ENCODE measurements around the gene DHX57.
"Not testable (repeated sequence)": the region's sequence is repeated elsewhere in the genome, so short reads cannot be mapped to it uniquely, and the experiment has no call there.

The DHX57 gene

GRCh38 chr2:38866773-38867443 is 8.8 kb downstream of the DHX57 start:
- FAIRE-seq: no peak

GRCh38 chr2:38863061-38863695 is 12.6 kb downstream of the DHX57 start:
- no peak for FAIRE-seq

- FAIRE-seq: no peak
Measured at GRCh38 chr2:38862476-38862875, 13.3 kb downstream of the DHX57 start.

- FAIRE-seq: no peak
Measured at GRCh38 chr2:38856165-38856564, 19.6 kb downstream of the DHX57 start.

GRCh38 chr2:38850045-38850444 is 25.7 kb downstream of the DHX57 start:
- no peak for FAIRE-seq

- FAIRE-seq: no peak
Measured at GRCh38 chr2:38836791-38837190, 38.9 kb downstream of the DHX57 start.

GRCh38 chr2:38835990-38836389 is 39.7 kb downstream of the DHX57 start:
- no peak for FAIRE-seq

- no peak for FAIRE-seq
Measured at GRCh38 chr2:38835015-38835601, 40.6 kb downstream of the DHX57 start.

- no peak for FAIRE-seq
Measured at GRCh38 chr2:38830526-38831159, 45.1 kb downstream of the DHX57 start.

GRCh38 chr2:38829971-38830370 is 45.8 kb downstream of the DHX57 start:
- FAIRE-seq: no peak

GRCh38 chr2:38828460-38828859 is 47.3 kb downstream of the DHX57 start:
- no peak for FAIRE-seq

GRCh38 chr2:38827539-38828145 is 48.1 kb downstream of the DHX57 start:
- FAIRE-seq: not testable (repeated sequence)

GRCh38 chr2:38825956-38826355 is 49.8 kb downstream of the DHX57 start:
- FAIRE-seq: no peak

- no peak for FAIRE-seq
Measured at GRCh38 chr2:38824906-38825305, 50.8 kb downstream of the DHX57 start.

GRCh38 chr2:38823386-38823785 is 52.3 kb downstream of the DHX57 start:
- FAIRE-seq: no peak

- no peak for FAIRE-seq
Measured at GRCh38 chr2:38818565-38818964, 57.2 kb downstream of the DHX57 start.

- FAIRE-seq: no peak
Measured at GRCh38 chr2:38815936-38816335, 59.8 kb downstream of the DHX57 start.

GRCh38 chr2:38810488-38810887 is 65.2 kb downstream of the DHX57 start:
- no peak for FAIRE-seq

GRCh38 chr2:38808677-38809076 is 67.1 kb downstream of the DHX57 start:
- FAIRE-seq: no peak

- FAIRE-seq: no peak
Measured at GRCh38 chr2:38806733-38807059, 69.0 kb downstream of the DHX57 start.

GRCh38 chr2:38806015-38806732 is 69.6 kb downstream of the DHX57 start:
- no peak for FAIRE-seq

GRCh38 chr2:38797953-38798352 is 77.8 kb downstream of the DHX57 start:
- no peak for FAIRE-seq

- no peak for FAIRE-seq
Measured at GRCh38 chr2:38797250-38797676, 78.5 kb downstream of the DHX57 start.
